Activated CD4-positive, alpha-beta T cell treated with anti-CD3 and anti-CD28 coated beads, Interleukin-2, amount 10 ng/mL, durations not matched to agents 24 days and 14 days (primary cell): ENCODE measurements around the gene TBX4. TPM values are rescaled to one million over a fixed set of nuclear protein-coding genes. Genes with fewer than 3 reads are reported as not detected.

ENCODE experiments used
- DNase-seq: peaks from one replicate; pipeline ENCODE4 v3.0.0; 2022
- H3K27ac Mint-ChIP-seq: one replicate; pipeline ENCODE4 v1.8.0; 2022; ENCODE audit warnings: mild to moderate bottlenecking, mixed read lengths
- H3K27me3 Mint-ChIP-seq: one replicate; pipeline ENCODE4 v1.8.0; 2022; ENCODE audit warnings: mixed read lengths
- H3K36me3 Mint-ChIP-seq: one replicate; pipeline ENCODE4 v1.8.0; 2022; ENCODE audit warnings: low read depth, mild to moderate bottlenecking, mixed read lengths
- H3K4me1 Mint-ChIP-seq: one replicate; pipeline ENCODE4 v1.8.0; 2021; ENCODE audit warnings: mixed read lengths
- H3K4me3 Mint-ChIP-seq: one replicate; pipeline ENCODE4 v1.8.0; 2022; ENCODE audit warnings: mild to moderate bottlenecking, moderate library complexity, mixed read lengths
- H3K9me3 Mint-ChIP-seq: one replicate; pipeline ENCODE4 v1.8.0; 2021; ENCODE audit warnings: mixed read lengths
- intact Hi-C: fragments of 100-400 bp; cut with micrococcal nuclease; formaldehyde crosslinking; loops from one replicate; pipeline ENCODE4 v1.15.1; 2023
- total RNA-seq: library from RNA; stranded (reverse); gene quantifications from 2 replicates; pipeline ENCODE4 v1.2.3, GENCODE V29; 2022

Gene TBX4
- total RNA-seq, 1 donor from 2014 or later: not detected

GRCh38 chr17:61478790-61479492 is 26.7 kb downstream of the TBX4 start:
- Mint-ChIP-seq H3K27ac (no peak overlapping the region), H3K9me3 (no peaks in the 10 kb centered on the region)

GRCh38 chr17:61479493-61480413 is 27.5 kb downstream of the TBX4 start:
- Mint-ChIP-seq H3K4me1 (peaks cover 6% of the 10 kb centered on the region), H3K4me3 (no peak overlapping the region), H3K9me3 (no peaks in the 10 kb centered on the region), H3K36me3 (no peaks in the 10 kb centered on the region), H3K27ac (no peak overlapping the region), H3K27me3 (peaks cover 4% of the 10 kb centered on the region)
- intact Hi-C loops: no loop called here
- no peak for DNase-seq

More at GRCh38 chr17:61478790-61479492, 26.7 kb downstream of the TBX4 start:
- intact Hi-C loops: no loop called here
- Mint-ChIP-seq H3K4me3 (no peak overlapping the region), H3K36me3 (no peaks in the 10 kb centered on the region), H3K4me1 (peaks cover 6% of the 10 kb centered on the region), H3K27me3 (peaks cover 4% of the 10 kb centered on the region)
- DNase-seq: no peak

DNA sequence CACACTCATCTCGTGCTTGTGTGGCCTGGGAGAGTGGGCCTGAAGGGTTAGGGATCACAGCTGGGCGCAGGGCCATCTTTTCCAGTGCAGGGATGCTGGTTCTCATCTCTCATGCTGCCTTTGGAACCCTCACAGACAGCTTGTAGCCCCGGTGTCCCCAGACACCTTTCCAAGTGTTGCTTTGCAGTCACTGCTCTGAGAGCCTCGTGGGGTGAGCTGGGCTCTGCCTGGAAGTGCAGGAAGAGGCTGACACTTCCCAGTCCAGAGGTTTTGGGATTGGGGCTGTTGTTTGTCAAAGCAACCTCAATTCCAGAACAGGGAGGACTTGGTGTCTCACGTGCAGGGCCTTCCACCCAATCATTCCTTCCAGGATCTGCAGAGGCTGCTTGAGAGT is 28.2 kb downstream of the TBX4 start:
- Mint-ChIP-seq H3K4me1 (peaks cover 6% of the 10 kb centered on the region), H3K4me3 (no peak overlapping the region), H3K27ac (no peak overlapping the region), H3K9me3 (no peaks in the 10 kb centered on the region), H3K27me3 (peaks cover under 1% of the 10 kb centered on the region), H3K36me3 (no peaks in the 10 kb centered on the region)
- intact Hi-C loops: no loop called here
- DNase-seq: no peak

DNA sequence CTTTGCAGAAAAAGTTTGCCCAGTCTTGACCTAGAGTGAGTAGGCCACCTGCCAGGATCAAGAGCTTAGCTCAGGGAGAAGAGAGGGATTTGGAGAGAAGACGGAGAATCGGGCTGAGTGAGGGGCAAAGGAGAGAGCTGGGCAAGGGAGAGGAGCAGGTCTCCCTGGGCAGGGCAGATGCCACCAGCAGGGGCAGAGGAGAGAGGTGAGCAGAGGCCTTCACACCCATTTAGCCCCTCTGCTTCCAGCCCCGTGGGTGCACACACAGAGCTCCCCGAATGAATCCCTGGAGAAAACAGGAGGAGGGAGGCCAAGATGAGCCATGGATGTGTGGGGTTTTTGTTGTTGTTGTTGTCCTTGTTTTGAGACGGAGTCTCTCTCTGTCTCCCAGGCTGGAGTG is 29.2 kb downstream of the TBX4 start:
- no peak overlapping the region for H3K4me3 Mint-ChIP-seq
- no peaks in the 10 kb centered on the region for H3K4me1 Mint-ChIP-seq
- H3K9me3 Mint-ChIP-seq: no peaks in the 10 kb centered on the region
- intact Hi-C loops: no loop called here
- H3K36me3 Mint-ChIP-seq: no peaks in the 10 kb centered on the region
- no peak for DNase-seq
- no peaks in the 10 kb centered on the region for H3K27me3 Mint-ChIP-seq
- no peak overlapping the region for H3K27ac Mint-ChIP-seq

DNA sequence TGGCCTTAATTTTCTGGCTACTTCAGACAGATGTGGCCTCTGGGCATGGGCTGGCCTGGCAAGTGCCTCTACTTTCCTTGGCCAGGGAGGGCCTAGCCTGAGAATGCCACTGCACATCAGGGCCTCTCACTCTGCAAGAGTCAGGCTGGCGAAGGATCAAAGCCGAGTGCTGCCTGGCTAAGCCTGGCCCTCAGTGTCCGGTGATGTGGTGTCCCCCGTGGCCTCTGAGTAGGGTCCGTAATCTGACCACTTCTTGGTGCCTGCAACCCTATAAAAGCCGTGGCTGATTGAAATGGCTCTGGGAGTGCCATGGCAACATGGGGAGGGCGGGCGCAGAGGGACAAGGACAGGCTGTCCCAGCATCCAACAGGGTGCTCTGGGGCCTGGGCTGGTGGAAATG is 30.2 kb downstream of the TBX4 start:
- DNase-seq: no peak
- H3K4me3 Mint-ChIP-seq: no peak overlapping the region
- no peaks in the 10 kb centered on the region for H3K27me3 Mint-ChIP-seq
- intact Hi-C loops: no loop called here
- no peaks in the 10 kb centered on the region for H3K36me3 Mint-ChIP-seq
- H3K27ac Mint-ChIP-seq: no peak overlapping the region
- H3K4me1 Mint-ChIP-seq: no peaks in the 10 kb centered on the region
- H3K9me3 Mint-ChIP-seq: no peaks in the 10 kb centered on the region

DNA sequence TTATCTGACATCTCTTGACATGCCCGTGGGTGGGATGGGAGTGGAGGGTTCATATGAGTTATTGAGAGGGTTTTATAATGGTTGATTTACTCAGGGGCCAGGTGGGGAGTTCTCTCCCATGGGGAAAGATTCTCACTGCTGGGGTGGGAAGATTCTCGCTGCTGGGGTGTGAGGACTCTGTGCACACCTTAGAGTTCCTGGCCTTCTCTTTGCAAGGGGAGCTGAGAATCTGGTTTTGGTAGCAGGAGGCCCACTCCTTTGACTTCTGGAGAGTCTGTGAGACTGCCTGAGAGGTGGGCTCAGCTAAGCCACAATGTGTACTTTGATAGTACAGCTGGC is 31.5 kb downstream of the TBX4 start:
- intact Hi-C loops: no loop called here
- Mint-ChIP-seq H3K27ac (no peak overlapping the region), H3K36me3 (no peaks in the 10 kb centered on the region), H3K9me3 (no peaks in the 10 kb centered on the region), H3K4me3 (no peak overlapping the region), H3K4me1 (no peaks in the 10 kb centered on the region), H3K27me3 (no peaks in the 10 kb centered on the region)
- no peak for DNase-seq

DNA sequence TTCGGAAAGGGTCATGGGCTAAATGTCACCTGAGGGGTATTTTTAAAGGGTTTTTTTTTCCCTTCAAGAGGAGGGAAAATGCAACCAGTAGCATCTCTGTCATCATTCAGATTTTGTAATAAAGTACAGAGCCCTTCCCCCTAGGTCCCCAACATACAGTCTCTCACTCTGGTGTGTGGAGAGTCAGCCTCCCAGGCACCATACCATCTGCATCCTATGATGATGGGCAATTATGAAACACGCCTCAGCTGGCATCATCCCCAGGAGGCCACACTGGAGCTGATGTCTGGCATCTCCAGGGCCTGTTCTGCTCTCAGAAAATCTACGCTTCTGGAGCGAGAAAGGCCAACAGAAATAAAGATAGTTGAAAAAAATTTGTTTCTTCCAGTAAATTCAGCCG is 32.0 kb downstream of the TBX4 start:
- H3K4me3 Mint-ChIP-seq: no peak overlapping the region
- no peaks in the 10 kb centered on the region for H3K9me3 Mint-ChIP-seq
- intact Hi-C loops: no loop called here
- no peaks in the 10 kb centered on the region for H3K4me1 Mint-ChIP-seq
- no peaks in the 10 kb centered on the region for H3K36me3 Mint-ChIP-seq
- H3K27me3 Mint-ChIP-seq: no peaks in the 10 kb centered on the region
- no peak overlapping the region for H3K27ac Mint-ChIP-seq
- no peak for DNase-seq

- intact Hi-C loops: no loop called here
- no peaks in the 10 kb centered on the region for H3K9me3 Mint-ChIP-seq
- no peaks in the 10 kb centered on the region for H3K27me3 Mint-ChIP-seq
- DNase-seq: no peak
- no peaks in the 10 kb centered on the region for H3K36me3 Mint-ChIP-seq
- no peaks in the 10 kb centered on the region for H3K4me1 Mint-ChIP-seq
- H3K27ac Mint-ChIP-seq: no peak overlapping the region
- no peak overlapping the region for H3K4me3 Mint-ChIP-seq
Observed at GRCh38 chr17:61485067-61485775, 33.0 kb downstream of the TBX4 start.

- H3K4me1 Mint-ChIP-seq: no peaks in the 10 kb centered on the region
- DNase-seq: no peak
- H3K4me3 Mint-ChIP-seq: no peak overlapping the region
- no peaks in the 10 kb centered on the region for H3K27me3 Mint-ChIP-seq
- intact Hi-C loops: no loop called here
- no peaks in the 10 kb centered on the region for H3K9me3 Mint-ChIP-seq
- H3K36me3 Mint-ChIP-seq: no peaks in the 10 kb centered on the region
- H3K27ac Mint-ChIP-seq: no peak overlapping the region
Observed at GRCh38 chr17:61486135-61487120, 34.2 kb downstream of the TBX4 start.

- intact Hi-C loops: no loop called here
- Mint-ChIP-seq H3K9me3 (no peaks in the 10 kb centered on the region), H3K36me3 (no peaks in the 10 kb centered on the region), H3K4me3 (no peak overlapping the region), H3K27ac (no peak overlapping the region), H3K27me3 (peaks cover 3% of the 10 kb centered on the region), H3K4me1 (no peaks in the 10 kb centered on the region)
- no peak for DNase-seq
Observed at GRCh38 chr17:61487161-61487988, 35.2 kb downstream of the TBX4 start.

DNA sequence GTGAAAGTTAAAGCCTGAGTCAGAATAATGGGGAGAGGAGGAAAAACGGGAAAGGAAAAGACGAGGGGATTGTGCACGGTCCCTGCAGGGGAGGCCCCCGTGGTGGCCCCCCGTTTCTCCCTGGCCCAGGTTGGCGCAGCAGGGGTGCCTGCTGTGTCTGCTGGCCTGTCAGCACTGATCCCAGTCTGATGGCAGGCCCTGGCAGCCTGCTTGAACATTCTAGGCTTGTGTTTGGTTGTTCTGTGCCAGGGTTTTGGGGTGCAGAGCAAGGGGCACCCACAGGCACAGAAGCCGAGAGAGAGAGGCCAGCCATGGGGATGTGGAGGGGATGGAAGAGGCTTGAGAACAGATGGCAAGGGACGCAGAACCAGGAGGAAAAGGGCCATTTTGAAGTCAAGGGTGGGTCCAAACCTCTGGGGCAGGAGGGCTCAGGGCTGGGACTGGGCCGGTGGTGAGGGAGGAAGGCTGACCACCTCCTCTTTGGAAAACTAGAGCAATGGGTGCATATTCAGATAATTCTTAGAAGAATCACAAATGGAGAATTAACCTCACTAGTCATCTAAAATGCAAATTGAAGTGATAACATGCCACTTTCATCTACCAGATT is 35.9 kb downstream of the TBX4 start:
- intact Hi-C loops: no loop called here
- no peaks in the 10 kb centered on the region for H3K36me3 Mint-ChIP-seq
- no peak for DNase-seq

DNA sequence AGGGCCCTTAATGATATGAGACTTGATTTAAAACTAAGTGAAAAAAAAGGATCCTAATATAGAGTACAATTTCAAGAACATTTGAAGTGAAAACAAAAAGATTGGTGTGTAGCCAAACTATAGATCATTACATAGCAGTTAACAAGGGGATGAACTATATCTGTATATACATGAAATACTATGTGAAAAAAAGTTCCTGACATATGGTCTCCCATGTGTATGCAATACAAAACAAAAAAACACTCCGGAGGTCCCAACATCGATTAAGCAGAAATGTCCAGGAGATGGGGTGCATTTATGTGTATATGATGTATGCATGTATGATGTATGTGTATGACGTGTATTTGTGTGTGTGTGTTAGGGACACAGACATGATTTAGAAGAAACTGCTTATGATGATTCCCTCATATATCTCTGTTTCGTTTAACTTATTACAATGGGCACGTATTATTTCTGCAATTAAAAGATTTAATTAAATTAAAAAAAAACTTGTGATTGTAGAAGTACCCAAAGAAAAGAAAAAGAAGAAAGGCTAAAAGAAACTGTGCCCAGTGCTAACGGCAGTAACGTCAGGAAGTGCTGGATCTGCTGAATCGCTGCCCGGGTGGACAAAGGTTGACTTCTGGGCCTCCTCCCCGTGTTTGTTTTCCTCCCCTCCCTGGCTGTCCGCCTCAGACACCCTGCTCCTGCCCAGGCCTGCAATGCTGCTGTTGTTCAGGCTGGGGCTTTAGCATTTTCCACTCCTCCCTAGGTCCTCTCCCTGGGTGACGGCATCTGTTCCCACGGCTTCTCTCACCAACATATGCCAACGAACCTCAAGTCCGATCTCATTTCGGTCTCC is 36.9 kb downstream of the TBX4 start:
- Mint-ChIP-seq H3K36me3 (no peaks in the 10 kb centered on the region), H3K27me3 (peaks cover 6% of the 10 kb centered on the region), H3K4me1 (no peaks in the 10 kb centered on the region), H3K27ac (no peak overlapping the region), H3K9me3 (no peaks in the 10 kb centered on the region), H3K4me3 (no peak overlapping the region)
- intact Hi-C loops: no loop called here
- no peak for DNase-seq

More for the DNA sequence above, 35.9 kb downstream of the TBX4 start:
- no peak overlapping the region for H3K27ac Mint-ChIP-seq
- no peak overlapping the region for H3K4me3 Mint-ChIP-seq
- no peaks in the 10 kb centered on the region for H3K4me1 Mint-ChIP-seq
- H3K27me3 Mint-ChIP-seq: peaks cover 4% of the 10 kb centered on the region
- no peaks in the 10 kb centered on the region for H3K9me3 Mint-ChIP-seq
